ENCODE data around the gene PTPRT. TPM values are rescaled to one million over a fixed set of nuclear protein-coding genes. Genes with fewer than 3 reads are reported as not detected.

Gene PTPRT
- total RNA-seq, 1 experiment from 2014 or later = 0.13 TPM

DNA sequence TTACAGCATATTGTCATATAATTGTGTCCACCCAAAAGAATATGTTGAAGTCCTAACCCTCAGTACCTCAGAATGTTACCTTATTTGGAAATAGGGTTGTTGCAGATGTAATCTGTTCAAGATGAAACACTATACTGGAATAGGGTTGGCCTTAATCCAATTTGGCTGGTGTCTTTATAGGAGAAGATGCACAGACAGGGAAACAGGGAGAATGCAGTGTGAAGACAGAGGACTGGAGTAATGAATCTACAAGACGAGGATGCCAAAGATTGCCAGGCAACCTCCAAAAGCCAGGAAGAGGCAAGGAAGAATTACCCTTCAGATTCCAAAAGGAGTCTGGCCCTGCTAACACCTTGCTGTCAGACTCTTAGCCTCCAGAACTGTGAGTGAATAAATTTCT lies 482.9 kb downstream of the PTPRT start:
- Histone ChIP-seq H3T11ph (ENCODE audit: low read length) (no peak overlapping the region), H3K23ac (ENCODE audit: insufficient read length, low read depth, low read length) (no peak overlapping the region), H4K91ac (ENCODE audit: insufficient read length, low read depth, low read length) (no peak overlapping the region), H3K14ac (ENCODE audit: insufficient read depth, low read length) (no peak overlapping the region), H3K23me2 (ENCODE audit: insufficient read length, low read depth, low read length, poor library complexity, severe bottlenecking) (no peaks in the 10 kb centered on the region), H2AK5ac (ENCODE audit: insufficient read length, low read length) (no peak overlapping the region), H3K79me2 (ENCODE audit: insufficient read depth, low read length) (no peaks in the 10 kb centered on the region), H2BK120ac (ENCODE audit: low read depth, low read length, poor library complexity, severe bottlenecking) (no peak overlapping the region), H3K27me3 (ENCODE audit: insufficient read depth, low read length) (no peaks in the 10 kb centered on the region), H2AFZ (ENCODE audit: low read length) (no peak overlapping the region), H3K79me1 (ENCODE audit: insufficient read depth, low read depth, low read length, poor library complexity, severe bottlenecking) (no peaks in the 10 kb centered on the region), H3K9me3 (ENCODE audit: control insufficient read depth, low read depth, low read length) (peaks cover 29% of the 10 kb centered on the region), H3K27ac (ENCODE audit: insufficient read length, low read depth, low read length) (no peak overlapping the region), H3K9ac (ENCODE audit: extremely low read depth, insufficient read length, low read length) (no peak overlapping the region), H2BK5ac (ENCODE audit: insufficient read length, low read length) (no peak overlapping the region), H3K56ac (ENCODE audit: insufficient read length, low read depth, low read length) (no peak overlapping the region), H2BK12ac (ENCODE audit: insufficient read length, low read depth, low read length) (no peak overlapping the region), H2BK15ac (ENCODE audit: low read depth, low read length) (no peak overlapping the region), H4K20me1 (ENCODE audit: control insufficient read depth, insufficient read depth, insufficient read length) (no peaks in the 10 kb centered on the region), H3K4ac (ENCODE audit: low read depth, low read length) (no peak overlapping the region), H3K18ac (ENCODE audit: insufficient read length, low read depth, low read length) (no peak overlapping the region), H3K4me1 (ENCODE audit: insufficient read depth, low read length) (no peaks in the 10 kb centered on the region), H2BK20ac (ENCODE audit: low read depth, low read length, poor library complexity, severe bottlenecking) (no peak overlapping the region), H3K4me2 (ENCODE audit: insufficient read depth, insufficient read length, low read length) (no peak overlapping the region), H4K8ac (replicated peaks; ENCODE audit: insufficient read length, low read depth, low read length) (no peak overlapping the region), H4K5ac (ENCODE audit: insufficient read length, low read depth, low read length) (no peak overlapping the region)
- no peaks in the 10 kb centered on the region for H3K4me1 Mint-ChIP-seq
- WGBS (ENCODE audit: extremely low coverage, insufficient read length, low lambda C conversion rate) = no CpG with 5 or more reads among the region's 1 CpG
- TF ChIP-seq, protein P1, sequence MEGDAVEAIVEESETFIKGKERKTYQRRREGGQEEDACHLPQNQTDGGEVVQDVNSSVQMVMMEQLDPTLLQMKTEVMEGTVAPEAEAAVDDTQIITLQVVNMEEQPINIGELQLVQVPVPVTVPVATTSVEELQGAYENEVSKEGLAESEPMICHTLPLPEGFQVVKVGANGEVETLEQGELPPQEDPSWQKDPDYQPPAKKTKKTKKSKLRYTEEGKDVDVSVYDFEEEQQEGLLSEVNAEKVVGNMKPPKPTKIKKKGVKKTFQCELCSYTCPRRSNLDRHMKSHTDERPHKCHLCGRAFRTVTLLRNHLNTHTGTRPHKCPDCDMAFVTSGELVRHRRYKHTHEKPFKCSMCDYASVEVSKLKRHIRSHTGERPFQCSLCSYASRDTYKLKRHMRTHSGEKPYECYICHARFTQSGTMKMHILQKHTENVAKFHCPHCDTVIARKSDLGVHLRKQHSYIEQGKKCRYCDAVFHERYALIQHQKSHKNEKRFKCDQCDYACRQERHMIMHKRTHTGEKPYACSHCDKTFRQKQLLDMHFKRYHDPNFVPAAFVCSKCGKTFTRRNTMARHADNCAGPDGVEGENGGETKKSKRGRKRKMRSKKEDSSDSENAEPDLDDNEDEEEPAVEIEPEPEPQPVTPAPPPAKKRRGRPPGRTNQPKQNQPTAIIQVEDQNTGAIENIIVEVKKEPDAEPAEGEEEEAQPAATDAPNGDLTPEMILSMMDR (conservative IDR thresholded peaks at IDR 0.05) = no peak
- H3K4me3 Mint-ChIP-seq = no peak overlapping the region
- no peak overlapping the region for H3K27ac Mint-ChIP-seq
- peaks cover 36 to 44% of the 10 kb centered on the region in 2 experiments for H3K9me3 Mint-ChIP-seq
- DNase-seq = no peak
- peaks cover 16 to 18% (median 17%) of the 10 kb centered on the region in 3 experiments for H3K36me3 Mint-ChIP-seq (ENCODE audit: insufficient read depth in 1 of 3, low read depth in 3 of 3)
- H3K27me3 Mint-ChIP-seq (ENCODE audit: low read depth) = peaks cover 3% of the 10 kb centered on the region; the same call in 1 of the 2 replicates
